GM18867 (cell line): ENCODE data around the gene PRTG.
"Not testable (repeated sequence)": the region's sequence is repeated elsewhere in the genome, so short reads cannot be mapped to it uniquely, and the experiment has no call there.

ENCODE experiments used
- ATAC-seq: cut with Tn5 transposase; IDR thresholded peaks from one replicate; pipeline ENCODE4 v1.9.1; 2021; ENCODE audit warnings: mild to moderate bottlenecking, moderate library complexity; ENCODE audit not compliant: unreplicated experiment

PRTG gene

DNA sequence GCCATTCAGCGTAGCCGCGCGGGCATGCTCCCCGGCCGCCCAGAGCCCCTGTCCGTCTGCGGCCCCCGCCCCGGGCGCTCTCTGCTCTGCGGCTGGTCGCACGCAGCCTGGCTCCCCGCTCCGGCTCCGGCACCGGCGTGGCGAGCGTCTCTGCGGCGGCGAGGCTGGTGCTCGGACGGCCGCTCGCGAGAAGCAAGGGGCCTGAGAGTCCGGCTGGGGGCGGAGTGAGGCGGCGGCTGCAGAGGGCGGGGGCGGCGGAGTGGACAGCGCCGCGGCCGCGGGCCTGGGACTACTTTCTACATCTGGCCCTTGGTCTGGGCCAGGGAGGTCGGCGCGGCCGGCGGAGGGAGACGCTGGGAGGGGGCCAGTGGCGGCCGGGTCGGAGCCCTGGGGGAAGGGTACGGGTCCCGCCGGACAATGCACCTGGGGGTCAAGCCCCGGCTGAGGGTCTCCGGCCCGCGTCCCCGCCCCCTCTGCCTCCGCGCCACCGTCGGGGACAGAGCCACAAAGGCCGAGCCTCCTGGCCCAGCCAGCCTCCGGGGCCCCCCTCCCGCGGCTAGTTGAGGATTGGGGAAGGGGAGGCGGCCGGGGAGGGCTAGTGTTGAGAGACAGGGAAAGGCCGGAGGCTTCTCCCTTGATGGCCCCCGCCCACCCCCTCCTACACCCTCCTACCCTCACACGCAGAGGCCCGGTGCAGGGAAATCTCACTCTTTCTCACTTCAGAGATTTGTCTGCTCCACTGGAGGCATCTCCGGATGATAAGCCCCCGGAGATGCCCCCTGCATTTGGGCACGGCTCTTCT is at the start of gene PRTG:
TSS of gene PRTG (minus strand) at position 226 of the 802 bp plus-strand sequence. CDS start at position 5, 221 bp downstream.
- no peak for ATAC-seq

DNA sequence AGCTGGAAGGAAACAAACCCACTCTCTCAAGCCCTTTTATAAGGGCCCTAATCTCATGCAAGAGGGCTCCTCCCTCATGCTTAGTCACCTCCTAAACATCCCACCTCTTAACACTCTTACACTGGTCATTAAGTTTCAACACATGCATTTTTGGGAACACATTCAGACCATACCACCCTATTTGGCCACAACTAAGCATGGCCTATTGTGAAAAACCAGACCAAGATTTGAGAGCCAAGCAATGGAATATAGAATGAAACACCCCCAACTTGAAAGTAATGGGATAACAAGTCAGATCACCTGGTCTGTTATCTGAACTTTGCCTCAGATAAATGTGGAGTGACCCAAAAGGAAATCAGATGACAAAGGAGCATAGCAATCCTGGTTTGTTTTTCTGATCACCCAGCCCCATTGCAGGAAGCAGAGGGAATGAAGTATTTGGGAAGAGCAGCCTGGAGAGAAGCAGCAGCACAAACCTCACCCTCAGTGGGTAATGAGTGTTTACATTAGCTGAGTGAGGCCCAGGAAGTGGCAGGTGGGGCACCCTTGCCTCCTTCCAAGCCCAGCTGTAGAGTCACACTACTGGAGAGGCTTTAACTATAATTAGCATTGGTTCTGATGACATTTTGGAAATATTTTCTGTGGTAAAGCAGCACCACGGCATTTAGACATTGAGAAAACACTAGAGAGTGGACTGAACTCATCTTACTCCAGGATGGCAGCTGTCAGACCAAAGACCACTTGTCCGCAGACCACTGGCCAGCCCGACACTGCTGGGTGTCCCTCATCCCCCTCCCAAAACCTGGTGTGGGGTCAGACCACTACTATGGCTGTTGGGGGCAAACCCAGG is 48.8 kb upstream of the PRTG start:
- no peak for ATAC-seq

- ATAC-seq = no peak
These were observed 46.2 kb upstream of the PRTG start for GRCh38 chr15:55789066-55789660.

GRCh38 chr15:55786341-55786740 is 43.4 kb upstream of the PRTG start:
- no peak for ATAC-seq

GRCh38 chr15:55785593-55785992 is 42.6 kb upstream of the PRTG start:
- not testable (repeated sequence) for ATAC-seq

GRCh38 chr15:55784286-55784685 is 41.3 kb upstream of the PRTG start:
- ATAC-seq = no peak

DNA sequence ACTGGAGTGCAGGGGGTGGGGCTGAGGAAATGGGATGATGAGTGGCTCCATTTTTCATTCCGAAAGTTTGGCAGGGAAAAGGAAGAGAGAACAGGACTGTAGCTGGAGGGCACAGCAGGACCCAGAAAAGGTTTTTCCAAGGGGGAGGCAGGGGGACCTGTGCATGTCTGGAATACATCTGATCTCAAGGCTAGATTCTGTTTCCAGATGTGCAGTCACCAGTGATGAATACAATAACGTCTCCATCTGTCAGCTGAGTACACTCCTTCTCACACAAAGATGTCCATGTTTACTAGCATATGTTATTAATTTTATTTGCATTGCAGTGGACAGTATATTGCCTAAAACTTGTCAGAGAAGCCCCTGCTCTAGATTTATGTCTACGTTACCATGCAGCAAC is 39.9 kb upstream of the PRTG start:
- no peak for ATAC-seq

GRCh38 chr15:55780292-55780691 is 37.3 kb upstream of the PRTG start:
- ATAC-seq = no peak

GRCh38 chr15:55778932-55779331 is 36.0 kb upstream of the PRTG start:
- no peak for ATAC-seq

- ATAC-seq = no peak
These were observed 32.4 kb upstream of the PRTG start for GRCh38 chr15:55775316-55775715.

- peak; percentile 75 for ATAC-seq
These were observed 31.4 kb upstream of the PRTG start for GRCh38 chr15:55774113-55774970.

- ATAC-seq = no peak
These were observed 27.9 kb upstream of the PRTG start for GRCh38 chr15:55770806-55771205.

GRCh38 chr15:55770261-55770660 is 27.3 kb upstream of the PRTG start:
- ATAC-seq = no peak

DNA sequence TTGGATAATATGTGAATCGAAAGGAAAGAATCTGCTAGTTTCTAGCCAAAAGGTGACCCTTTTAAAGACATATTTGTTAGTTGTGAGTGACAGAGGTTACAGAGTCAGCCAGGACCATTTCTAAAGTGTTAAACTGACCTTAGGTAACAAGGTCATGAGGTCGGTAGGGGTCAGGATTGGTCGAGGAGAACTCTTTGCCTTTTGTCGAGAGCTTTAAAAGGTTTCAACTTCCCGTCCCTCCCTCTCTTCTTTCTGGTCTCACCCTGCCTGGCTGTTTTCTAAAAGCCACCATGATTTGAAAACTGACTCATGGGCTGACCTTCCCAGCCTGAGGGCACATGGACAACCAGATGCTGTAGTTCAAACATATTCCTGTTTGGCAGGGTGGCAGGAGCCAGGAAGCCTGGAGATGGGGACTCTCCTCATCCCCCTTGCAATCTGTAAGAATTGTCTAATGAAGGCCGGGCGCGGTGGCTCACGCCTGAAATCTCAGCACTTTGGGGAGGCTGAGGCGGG is 25.8 kb upstream of the PRTG start:
- no peak for ATAC-seq

- ATAC-seq = no peak
These were observed 23.7 kb upstream of the PRTG start for GRCh38 chr15:55766676-55767075.

DNA sequence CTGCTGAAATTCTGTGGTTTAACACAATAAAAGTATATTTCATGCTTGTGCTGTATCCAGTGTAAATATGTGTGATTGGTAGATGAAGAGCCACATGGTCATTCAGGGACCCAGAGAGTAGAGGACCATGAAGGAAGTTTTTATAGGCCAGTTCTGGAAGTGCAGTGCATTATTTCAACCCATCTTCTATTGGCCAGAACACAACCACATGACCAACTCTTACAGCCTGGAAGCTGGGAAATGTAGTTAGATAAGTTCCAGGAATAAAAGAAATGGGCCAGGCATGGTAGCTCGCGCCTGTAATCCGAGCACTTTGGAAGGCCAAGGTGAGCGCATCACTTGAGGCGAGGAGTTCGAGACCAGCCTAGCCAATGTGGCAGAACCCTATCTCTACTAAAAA is 21.4 kb upstream of the PRTG start:
- ATAC-seq = no peak

DNA sequence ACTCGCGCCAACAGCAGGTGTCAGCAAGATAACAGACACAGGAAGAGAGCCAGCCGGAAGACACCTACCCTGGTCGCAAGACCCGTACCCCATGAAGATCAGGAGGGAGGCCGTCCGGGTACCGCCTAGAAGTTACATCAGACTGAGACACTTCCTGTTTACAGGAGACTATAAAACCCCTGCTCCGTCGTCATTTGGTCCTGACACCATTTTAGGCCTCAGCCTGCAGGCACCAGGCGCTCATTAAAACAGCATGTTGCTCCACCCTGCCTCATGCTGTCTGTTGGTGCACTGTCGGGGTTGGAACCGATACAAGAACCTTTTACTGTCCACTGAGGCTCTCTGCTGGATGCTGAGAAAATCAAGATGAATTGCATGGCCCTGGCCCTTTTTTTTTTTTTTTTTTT is 15.6 kb upstream of the PRTG start:
- no peak for ATAC-seq

- not testable (repeated sequence) for ATAC-seq
These were observed 10.5 kb upstream of the PRTG start for GRCh38 chr15:55753433-55753832.

DNA sequence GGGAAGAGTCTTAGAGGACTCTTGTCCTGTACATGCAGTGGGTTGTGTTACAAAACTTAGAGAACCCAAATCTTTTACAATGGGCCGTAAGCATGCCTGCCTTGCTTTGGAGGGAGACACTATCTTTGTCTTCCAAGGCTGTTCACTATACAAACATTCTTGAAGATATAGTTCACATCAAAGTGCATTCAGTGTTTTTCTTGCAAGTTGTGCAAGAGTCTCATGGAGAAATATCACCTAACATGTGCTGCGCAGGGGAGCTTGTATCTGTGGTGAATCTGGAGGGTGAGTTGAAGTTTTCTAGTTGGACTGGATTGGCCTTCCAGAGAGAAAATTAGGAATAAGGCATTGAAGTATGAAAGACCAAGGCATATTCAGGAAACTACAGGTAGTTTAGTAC is 7.8 kb upstream of the PRTG start:
- ATAC-seq = no peak
